ENCODE results near the gene FUS. TPM values are rescaled to one million over a fixed set of nuclear protein-coding genes. Genes with fewer than 3 reads are reported as not detected.
A peak's percentile ranks its signal among the peaks of the same experiment; 100 is the strongest.

The FUS gene
- total RNA-seq, 4 donors from 2014 or later = 41.7 to 88.5 (median 70.5) TPM

DNA sequence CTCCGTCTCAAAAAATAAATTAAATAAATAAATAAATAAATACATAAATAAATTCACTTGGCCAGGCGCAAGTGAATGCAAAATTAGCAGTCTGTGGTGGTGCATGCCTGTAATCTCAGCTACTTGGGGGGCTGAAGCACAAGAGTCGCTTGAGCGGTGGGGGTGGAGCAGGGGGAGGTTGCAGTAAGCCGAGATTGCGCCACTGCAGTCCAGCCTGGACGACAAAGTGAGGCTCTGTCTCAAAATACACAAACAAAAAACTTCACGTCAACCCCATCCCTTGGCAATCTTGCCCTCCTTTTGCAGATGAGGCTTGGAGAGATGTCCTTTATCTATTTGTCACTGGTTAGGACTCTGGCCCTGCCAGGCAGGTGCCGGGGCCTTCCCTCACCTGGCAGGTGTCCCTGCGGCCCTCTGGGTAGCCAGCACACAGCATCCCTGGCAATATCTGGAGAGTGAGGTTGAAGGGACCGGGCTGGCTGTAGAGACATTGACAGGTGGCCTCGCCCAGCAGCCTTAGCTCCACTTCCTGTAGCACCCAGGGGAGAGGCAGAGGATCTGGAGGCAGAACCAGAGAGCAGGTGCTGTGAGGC lies 34.4 kb upstream of the FUS start:
- no peaks in the 10 kb centered on the region for H3K9me3 ChIP-seq
- no peaks in the 10 kb centered on the region for H3K36me3 ChIP-seq
- TF ChIP-seq POLR2A (IDR thresholded peaks at IDR 0.05) (no peak), CTCF (IDR thresholded peaks at IDR 0.05) (no peak)
- H3K4me3 ChIP-seq (replicated peaks in 1 of 3) = no peak overlapping the region
- H3K27me3 ChIP-seq = no peaks in the 10 kb centered on the region
- intact Hi-C loops (cut with DNase I) = loop anchor here (10.0 kb wide), 1 partner anchor 161 kb away; the partner anchor contains the start of gene HSD3B7
- no peak overlapping the region for H3K27ac ChIP-seq
- WGBS, 2 donors = 80 to 87% methylated on average over 10 to 12 of the region's 12 CpGs
- H3K4me1 ChIP-seq = peaks cover 10 to 24% of the 10 kb centered on the region in 2 donors
- no peak for DNase-seq

- DNase-seq = no peak
- Histone ChIP-seq H3K4me3 (replicated peaks in 1 of 3) (no peak overlapping the region), H3K4me1 (peaks cover 4 to 10% of the 10 kb centered on the region in 2 donors), H3K27ac (no peak overlapping the region), H3K27me3 (no peaks in the 10 kb centered on the region), H3K9me3 (no peaks in the 10 kb centered on the region), H3K36me3 (no peaks in the 10 kb centered on the region)
- 94 to 98% methylated on average over 3 of the region's 3 CpGs for WGBS, 2 donors
- TF ChIP-seq CTCF (IDR thresholded peaks at IDR 0.05) = no peak
- no peak for TF ChIP-seq POLR2A (IDR thresholded peaks at IDR 0.05)
- intact Hi-C loops (cut with DNase I) = loop anchor here (10.0 kb wide), 1 partner anchor 163 kb away; the partner anchor contains the start of gene HSD3B7
These were observed 32.4 kb upstream of the FUS start for GRCh38 chr16:31147574-31147973.

- Histone ChIP-seq H3K4me1 (peaks cover 0 to 4% of the 10 kb centered on the region in 2 donors), H3K27ac (no peak overlapping the region), H3K36me3 (no peaks in the 10 kb centered on the region), H3K4me3 (replicated peaks in 1 of 3) (no peak overlapping the region), H3K9me3 (no peaks in the 10 kb centered on the region), H3K27me3 (no peaks in the 10 kb centered on the region)
- intact Hi-C loops (cut with DNase I) = loop anchor here (10.0 kb wide), 1 partner anchor 164 kb away; the partner anchor contains the start of gene HSD3B7
- no peak for TF ChIP-seq POLR2A (IDR thresholded peaks at IDR 0.05)
- 13 to 43% methylated on average over 5 to 21 of the region's 40 CpGs for WGBS, 2 donors
- peak; percentile 61 to 70 for DNase-seq
These were observed 31.6 kb upstream of the FUS start for GRCh38 chr16:31148281-31148728.

GRCh38 chr16:31148896-31149295 lies 31.0 kb upstream of the FUS start:
- no peaks in the 10 kb centered on the region for H3K27me3 ChIP-seq
- H3K27ac ChIP-seq = no peak overlapping the region
- intact Hi-C loops (cut with DNase I) = loop anchor here (10.0 kb wide), 1 partner anchor 164 kb away; the partner anchor contains the start of gene HSD3B7
- H3K4me3 ChIP-seq (replicated peaks in 1 of 3) = no peak overlapping the region
- H3K4me1 ChIP-seq = peaks cover 0 to 4% of the 10 kb centered on the region in 2 donors
- DNase-seq = no peak
- TF ChIP-seq POLR2A (IDR thresholded peaks at IDR 0.05) = no peak
- no peak for TF ChIP-seq CTCF (IDR thresholded peaks at IDR 0.05)
- WGBS, 2 donors = 73 to 80% methylated on average over 18 to 25 of the region's 25 CpGs
- H3K36me3 ChIP-seq = no peaks in the 10 kb centered on the region
- H3K9me3 ChIP-seq = no peaks in the 10 kb centered on the region

DNA sequence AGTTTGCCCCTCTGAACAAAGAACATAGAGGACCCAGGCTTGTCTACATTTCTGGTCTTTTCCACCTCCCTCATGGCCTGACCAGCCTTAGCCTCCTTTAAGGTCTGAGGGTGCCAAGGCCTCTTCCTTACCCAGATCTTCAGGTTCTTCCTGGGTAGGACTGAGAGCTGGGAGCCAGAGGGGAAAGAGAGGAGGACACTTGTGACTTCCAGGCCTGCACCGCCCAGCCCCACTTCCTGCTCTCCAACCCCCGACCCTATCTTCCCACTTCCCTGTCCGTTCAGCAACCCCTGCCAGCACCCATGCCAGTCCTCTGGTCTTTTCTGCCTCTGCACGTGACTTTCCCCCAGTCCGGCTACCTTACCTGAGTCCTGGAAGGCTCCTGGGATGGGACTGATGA lies 30.6 kb upstream of the FUS start:
- DNase-seq = no peak
- Histone ChIP-seq H3K27me3 (no peaks in the 10 kb centered on the region), H3K4me3 (replicated peaks in 1 of 3) (no peak overlapping the region), H3K4me1 (peaks cover 0 to 4% of the 10 kb centered on the region in 2 donors), H3K9me3 (no peaks in the 10 kb centered on the region), H3K27ac (no peak overlapping the region), H3K36me3 (no peaks in the 10 kb centered on the region)
- 70 to 85% methylated on average over 5 of the region's 5 CpGs for WGBS, 2 donors
- intact Hi-C loops (cut with DNase I) = loop anchor here (10.0 kb wide), 1 partner anchor 165 kb away; the partner anchor contains the start of gene HSD3B7
- no peak for TF ChIP-seq POLR2A (IDR thresholded peaks at IDR 0.05)
- no peak for TF ChIP-seq CTCF (IDR thresholded peaks at IDR 0.05)

All from thyroid gland (tissue), 4 donors.